Measurements from ENCODE around the gene APOB. TPM values are rescaled to one million over a fixed set of nuclear protein-coding genes. Genes with fewer than 3 reads are reported as not detected.

The APOB gene
- total RNA-seq, 1 experiment from 2014 or later, result not detected

- Histone ChIP-seq H3K9me2 (replicated peaks; ENCODE audit: low read length) (no peaks in the 10 kb centered on the region), H2AFZ (ENCODE audit: low read length) (no peak overlapping the region), H3K36me3 (ENCODE audit: low read depth, low read length) (no peaks in the 10 kb centered on the region), H3K27me3 (ENCODE audit: low read length) (peaks cover 16% of the 10 kb centered on the region; the same call in 1 of the 2 replicates), H4K20me1 (ENCODE audit: low read length) (no peaks in the 10 kb centered on the region), H3K27ac (ENCODE audit: low read length) (no peak overlapping the region), H3K9ac (ENCODE audit: low read length) (no peak overlapping the region), H3F3A (ENCODE audit: low read length, unreplicated experiment) (no peaks in the 10 kb centered on the region), H3K4me2 (ENCODE audit: low read length) (no peak overlapping the region), H3K4me1 (ENCODE audit: insufficient read depth, low read length) (no peaks in the 10 kb centered on the region), H3K4me3 (ENCODE audit: low read length) (no peak overlapping the region), H3K9me3 (ENCODE audit: low read length) (no peaks in the 10 kb centered on the region), H3K79me2 (ENCODE audit: low read length) (no peaks in the 10 kb centered on the region)
- TF ChIP-seq CTCF (conservative IDR thresholded peaks at IDR 0.05; ENCODE audit: low read depth, low read length) (no peak), EZH2phosphoT487 (IDR thresholded peaks at IDR 0.05; ENCODE audit: borderline replicate concordance, low read length) (no peak), EZH2 (IDR thresholded peaks at IDR 0.05; ENCODE audit: low read length, unreplicated experiment) (no peak)
- POLR2A ChIA-PET (ENCODE audit: unreplicated experiment), result no interaction called here
- BruUV-seq (replicated peaks), result no TSS peak
- intact Hi-C loops (cut with micrococcal nuclease), result no loop called here
- DNase-seq (no peak), ATAC-seq (no peak)
- CTCF ChIA-PET, result interaction anchor here (0.6 kb wide), 1 partner anchor 84 kb away, joined by 4 read pairs; no protein-coding TSS in a partner anchor
These were observed 42.5 kb downstream of the APOB start for GRCh38 chr2:21001225-21001946.

- Histone ChIP-seq H3K4me1 (ENCODE audit: insufficient read depth, low read length) (no peaks in the 10 kb centered on the region), H3K27ac (ENCODE audit: low read length) (no peak overlapping the region), H3K4me3 (ENCODE audit: low read length) (no peak overlapping the region), H3F3A (ENCODE audit: low read length, unreplicated experiment) (no peaks in the 10 kb centered on the region), H3K27me3 (ENCODE audit: low read length) (peaks cover 5% of the 10 kb centered on the region; the same call in 1 of the 2 replicates), H2AFZ (ENCODE audit: low read length) (no peak overlapping the region), H3K79me2 (ENCODE audit: low read length) (no peaks in the 10 kb centered on the region), H3K9me2 (replicated peaks; ENCODE audit: low read length) (no peaks in the 10 kb centered on the region), H3K9ac (ENCODE audit: low read length) (no peak overlapping the region), H3K4me2 (ENCODE audit: low read length) (no peak overlapping the region), H3K9me3 (ENCODE audit: low read length) (no peaks in the 10 kb centered on the region), H3K36me3 (ENCODE audit: low read depth, low read length) (no peaks in the 10 kb centered on the region), H4K20me1 (ENCODE audit: low read length) (no peaks in the 10 kb centered on the region)
- DNase-seq, result no peak
- POLR2A ChIA-PET (ENCODE audit: unreplicated experiment), result no interaction called here
- ATAC-seq, result no peak
- TF ChIP-seq EZH2phosphoT487 (IDR thresholded peaks at IDR 0.05; ENCODE audit: borderline replicate concordance, low read length), result no peak
- CTCF ChIA-PET, result no interaction called here
- BruUV-seq (replicated peaks), result no TSS peak
- intact Hi-C loops (cut with micrococcal nuclease), result no loop called here
These were observed 43.8 kb downstream of the APOB start for GRCh38 chr2:20999906-21000645.

- H3K27ac ChIP-seq (ENCODE audit: low read length), result no peak overlapping the region
- H3K79me2 ChIP-seq (ENCODE audit: low read length), result no peaks in the 10 kb centered on the region
- H3F3A ChIP-seq (ENCODE audit: low read length, unreplicated experiment), result no peaks in the 10 kb centered on the region
- no peak overlapping the region for H2AFZ ChIP-seq (ENCODE audit: low read length)
- no peaks in the 10 kb centered on the region for H3K36me3 ChIP-seq (ENCODE audit: low read depth, low read length)
- no peak for DNase-seq
- CTCF ChIA-PET, result no interaction called here
- no peak for ATAC-seq
- no peaks in the 10 kb centered on the region for H3K4me1 ChIP-seq (ENCODE audit: insufficient read depth, low read length)
- POLR2A ChIA-PET (ENCODE audit: unreplicated experiment), result no interaction called here
- no peak overlapping the region for H3K9ac ChIP-seq (ENCODE audit: low read length)
- BruUV-seq (replicated peaks), result no TSS peak
- no peaks in the 10 kb centered on the region for H3K9me2 ChIP-seq (replicated peaks; ENCODE audit: low read length)
- 0 out of 2 replicates have a peak, but pooled peaks cover 4% of the 10 kb centered on the region for H3K27me3 ChIP-seq (ENCODE audit: low read length)
- H3K4me2 ChIP-seq (ENCODE audit: low read length), result no peak overlapping the region
- no peaks in the 10 kb centered on the region for H4K20me1 ChIP-seq (ENCODE audit: low read length)
- H3K4me3 ChIP-seq (ENCODE audit: low read length), result no peak overlapping the region
- TF ChIP-seq EZH2 (IDR thresholded peaks at IDR 0.05; ENCODE audit: low read length, unreplicated experiment) (no peak), EZH2phosphoT487 (IDR thresholded peaks at IDR 0.05; ENCODE audit: borderline replicate concordance, low read length) (no peak), CTCF (conservative IDR thresholded peaks at IDR 0.05; ENCODE audit: low read depth, low read length) (no peak)
- H3K9me3 ChIP-seq (ENCODE audit: low read length), result no peaks in the 10 kb centered on the region
- intact Hi-C loops (cut with micrococcal nuclease), result no loop called here
These were observed 44.6 kb downstream of the APOB start for GRCh38 chr2:20998972-20999905.

Data from PC-3 (cell line).